Neural progenitor cell (in vitro differentiated cells): ENCODE results near the gene CCDC47.

Experiments
- EZH2phosphoT487 ChIP-seq: fragments of 200-600 bp; sonication (generic); IDR thresholded peaks from 2 replicates; pipeline ENCODE4 v1.6.1; 2017; ENCODE audit warnings: antibody characterized with exemption
- TF ChIP-seq, protein P1 (sequence below): fragments of 200-600 bp; sonication (generic); IDR thresholded peaks from 2 replicates; pipeline ENCODE4 v1.5.1; 2017; ENCODE audit warnings: antibody characterized with exemption, mild to moderate bottlenecking

DNA sequence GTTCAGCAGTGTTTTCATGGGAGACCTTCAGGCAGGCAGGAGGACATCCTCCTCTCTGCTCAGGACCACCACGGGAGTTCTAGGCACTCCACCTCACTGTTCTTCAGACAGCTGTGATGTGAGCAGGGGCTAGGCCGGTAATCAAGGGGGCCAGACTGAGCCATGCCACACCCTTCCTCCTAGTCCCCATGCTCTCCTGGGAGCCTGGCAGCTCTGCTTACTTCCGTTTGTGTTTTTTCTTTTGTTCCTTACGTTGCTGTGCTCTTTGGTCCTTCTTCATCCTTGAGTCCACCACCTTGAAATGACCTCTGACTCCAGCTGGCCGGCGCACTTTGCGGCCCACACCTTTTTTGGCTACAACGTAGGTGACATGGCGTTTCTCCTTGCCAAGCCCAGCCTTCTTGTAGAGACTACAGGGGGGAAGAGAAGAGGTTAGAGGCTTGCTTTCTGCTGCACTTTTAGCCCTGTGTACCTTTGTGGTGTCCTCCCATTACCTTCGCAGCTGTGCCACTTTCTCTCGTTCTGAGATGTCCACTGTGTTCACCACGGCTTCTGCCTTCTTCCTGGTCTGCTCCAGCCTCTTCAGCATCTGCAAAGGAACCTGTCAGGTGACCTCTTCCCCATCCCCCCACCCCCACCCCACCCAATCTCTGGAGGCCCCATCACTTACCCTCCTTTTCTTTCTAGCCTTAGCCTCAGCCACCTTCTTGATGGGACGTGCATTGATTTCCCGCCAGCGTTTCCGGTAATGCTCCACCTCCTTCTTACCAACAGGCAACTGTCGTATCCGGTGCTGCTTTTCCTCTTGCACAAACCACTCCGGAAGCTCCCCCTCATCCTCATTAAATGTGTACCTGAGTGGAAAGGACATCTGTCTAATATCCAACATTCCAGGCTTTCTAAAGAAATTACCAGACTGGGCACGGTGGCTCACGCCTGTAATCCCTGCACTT, 46.5 kb upstream of the CCDC47 start:
- TF ChIP-seq, protein P1, sequence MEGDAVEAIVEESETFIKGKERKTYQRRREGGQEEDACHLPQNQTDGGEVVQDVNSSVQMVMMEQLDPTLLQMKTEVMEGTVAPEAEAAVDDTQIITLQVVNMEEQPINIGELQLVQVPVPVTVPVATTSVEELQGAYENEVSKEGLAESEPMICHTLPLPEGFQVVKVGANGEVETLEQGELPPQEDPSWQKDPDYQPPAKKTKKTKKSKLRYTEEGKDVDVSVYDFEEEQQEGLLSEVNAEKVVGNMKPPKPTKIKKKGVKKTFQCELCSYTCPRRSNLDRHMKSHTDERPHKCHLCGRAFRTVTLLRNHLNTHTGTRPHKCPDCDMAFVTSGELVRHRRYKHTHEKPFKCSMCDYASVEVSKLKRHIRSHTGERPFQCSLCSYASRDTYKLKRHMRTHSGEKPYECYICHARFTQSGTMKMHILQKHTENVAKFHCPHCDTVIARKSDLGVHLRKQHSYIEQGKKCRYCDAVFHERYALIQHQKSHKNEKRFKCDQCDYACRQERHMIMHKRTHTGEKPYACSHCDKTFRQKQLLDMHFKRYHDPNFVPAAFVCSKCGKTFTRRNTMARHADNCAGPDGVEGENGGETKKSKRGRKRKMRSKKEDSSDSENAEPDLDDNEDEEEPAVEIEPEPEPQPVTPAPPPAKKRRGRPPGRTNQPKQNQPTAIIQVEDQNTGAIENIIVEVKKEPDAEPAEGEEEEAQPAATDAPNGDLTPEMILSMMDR: no peak
- TF ChIP-seq EZH2phosphoT487: no peak
